Measurements from ENCODE around the gene MYO10.
"Not testable (repeated sequence)": the region's sequence is repeated elsewhere in the genome, so short reads cannot be mapped to it uniquely, and the experiment has no call there.

MYO10 gene

GRCh38 chr5:16858151-16858550, 77.9 kb downstream of the MYO10 start:
- DNase-seq (no peak), ATAC-seq (no peak)
- H3K4me3 Mint-ChIP-seq, result no peak overlapping the region
- H3K36me3 Mint-ChIP-seq (ENCODE audit: low read depth), result no peaks in the 10 kb centered on the region
- no peaks in the 10 kb centered on the region for H3K4me1 Mint-ChIP-seq
- H3K27ac Mint-ChIP-seq, result no peak overlapping the region
- peaks cover 4% of the 10 kb centered on the region for H3K9me3 Mint-ChIP-seq
- no peaks in the 10 kb centered on the region for H3K27me3 Mint-ChIP-seq

GRCh38 chr5:16857635-16858034, 78.5 kb downstream of the MYO10 start:
- no peak for ATAC-seq
- Mint-ChIP-seq H3K36me3 (ENCODE audit: low read depth) (no peaks in the 10 kb centered on the region), H3K4me1 (no peaks in the 10 kb centered on the region), H3K27me3 (no peaks in the 10 kb centered on the region), H3K27ac (no peak overlapping the region), H3K9me3 (peaks cover 4% of the 10 kb centered on the region), H3K4me3 (no peak overlapping the region)
- DNase-seq, result no peak

GRCh38 chr5:16856531-16856930, 79.6 kb downstream of the MYO10 start:
- ATAC-seq (no peak), DNase-seq (no peak)
- H3K27ac Mint-ChIP-seq, result no peak overlapping the region
- no peak overlapping the region for H3K4me3 Mint-ChIP-seq
- no peaks in the 10 kb centered on the region for H3K36me3 Mint-ChIP-seq (ENCODE audit: low read depth)
- H3K27me3 Mint-ChIP-seq, result no peaks in the 10 kb centered on the region
- no peaks in the 10 kb centered on the region for H3K4me1 Mint-ChIP-seq
- peaks cover 4% of the 10 kb centered on the region for H3K9me3 Mint-ChIP-seq

- ATAC-seq (no peak), DNase-seq (no peak)
- Mint-ChIP-seq H3K27ac (no peak overlapping the region), H3K9me3 (peaks cover 4% of the 10 kb centered on the region), H3K27me3 (no peaks in the 10 kb centered on the region), H3K4me3 (no peak overlapping the region), H3K36me3 (ENCODE audit: low read depth) (no peaks in the 10 kb centered on the region), H3K4me1 (no peaks in the 10 kb centered on the region)
Observed at GRCh38 chr5:16855898-16856297, 80.2 kb downstream of the MYO10 start.

- DNase-seq (no peak), ATAC-seq (no peak)
- Mint-ChIP-seq H3K27ac (no peak overlapping the region), H3K4me1 (no peaks in the 10 kb centered on the region), H3K36me3 (ENCODE audit: low read depth) (no peaks in the 10 kb centered on the region), H3K9me3 (peaks cover 4% of the 10 kb centered on the region), H3K27me3 (no peaks in the 10 kb centered on the region), H3K4me3 (no peak overlapping the region)
Observed at GRCh38 chr5:16855485-16855884, 80.6 kb downstream of the MYO10 start.

GRCh38 chr5:16854351-16854750, 81.7 kb downstream of the MYO10 start:
- Mint-ChIP-seq H3K9me3 (no peaks in the 10 kb centered on the region), H3K27ac (no peak overlapping the region), H3K36me3 (ENCODE audit: low read depth) (no peaks in the 10 kb centered on the region), H3K27me3 (no peaks in the 10 kb centered on the region), H3K4me1 (no peaks in the 10 kb centered on the region), H3K4me3 (no peak overlapping the region)
- DNase-seq (no peak), ATAC-seq (no peak)

- no peak for ATAC-seq
- Mint-ChIP-seq H3K4me3 (no peak overlapping the region), H3K36me3 (ENCODE audit: low read depth) (no peaks in the 10 kb centered on the region), H3K4me1 (no peaks in the 10 kb centered on the region), H3K9me3 (no peaks in the 10 kb centered on the region), H3K27ac (no peak overlapping the region), H3K27me3 (no peaks in the 10 kb centered on the region)
- DNase-seq, result no peak
Observed at GRCh38 chr5:16853518-16853917, 82.6 kb downstream of the MYO10 start.

- no peaks in the 10 kb centered on the region for H3K36me3 Mint-ChIP-seq (ENCODE audit: low read depth)
- no peak for DNase-seq
- H3K4me1 Mint-ChIP-seq, result no peaks in the 10 kb centered on the region
- no peaks in the 10 kb centered on the region for H3K27me3 Mint-ChIP-seq
- no peaks in the 10 kb centered on the region for H3K9me3 Mint-ChIP-seq
- ATAC-seq, result no peak
- H3K4me3 Mint-ChIP-seq, result no peak overlapping the region
- no peak overlapping the region for H3K27ac Mint-ChIP-seq
Observed at GRCh38 chr5:16852251-16853005, 83.7 kb downstream of the MYO10 start.

GRCh38 chr5:16849775-16850174, 86.3 kb downstream of the MYO10 start:
- DNase-seq (no peak), ATAC-seq (no peak)
- H3K27ac Mint-ChIP-seq, result no peak overlapping the region
- H3K36me3 Mint-ChIP-seq (ENCODE audit: low read depth), result no peaks in the 10 kb centered on the region
- H3K4me3 Mint-ChIP-seq, result no peak overlapping the region
- H3K4me1 Mint-ChIP-seq, result no peaks in the 10 kb centered on the region
- H3K27me3 Mint-ChIP-seq, result no peaks in the 10 kb centered on the region
- no peaks in the 10 kb centered on the region for H3K9me3 Mint-ChIP-seq

GRCh38 chr5:16849181-16849580, 86.9 kb downstream of the MYO10 start:
- H3K4me3 Mint-ChIP-seq, result no peak overlapping the region
- no peak for ATAC-seq
- H3K4me1 Mint-ChIP-seq, result no peaks in the 10 kb centered on the region
- DNase-seq, result no peak
- H3K36me3 Mint-ChIP-seq (ENCODE audit: low read depth), result no peaks in the 10 kb centered on the region
- no peaks in the 10 kb centered on the region for H3K9me3 Mint-ChIP-seq
- no peaks in the 10 kb centered on the region for H3K27me3 Mint-ChIP-seq
- H3K27ac Mint-ChIP-seq, result no peak overlapping the region

GRCh38 chr5:16844952-16845351, 91.1 kb downstream of the MYO10 start:
- Mint-ChIP-seq H3K9me3 (no peaks in the 10 kb centered on the region), H3K36me3 (ENCODE audit: low read depth) (no peaks in the 10 kb centered on the region), H3K27ac (no peak overlapping the region), H3K4me1 (no peaks in the 10 kb centered on the region), H3K27me3 (peaks cover 8% of the 10 kb centered on the region), H3K4me3 (no peak overlapping the region)
- ATAC-seq (no peak), DNase-seq (no peak)

- DNase-seq, result no peak
- no peak for ATAC-seq
- peaks cover 8% of the 10 kb centered on the region for H3K27me3 Mint-ChIP-seq
- H3K4me1 Mint-ChIP-seq, result no peaks in the 10 kb centered on the region
- H3K9me3 Mint-ChIP-seq, result no peaks in the 10 kb centered on the region
- no peak overlapping the region for H3K27ac Mint-ChIP-seq
- no peaks in the 10 kb centered on the region for H3K36me3 Mint-ChIP-seq (ENCODE audit: low read depth)
- no peak overlapping the region for H3K4me3 Mint-ChIP-seq
Observed at GRCh38 chr5:16842896-16843295, 93.2 kb downstream of the MYO10 start.

GRCh38 chr5:16841416-16841815, 94.7 kb downstream of the MYO10 start:
- Mint-ChIP-seq H3K27ac (no peak overlapping the region), H3K4me1 (no peaks in the 10 kb centered on the region), H3K4me3 (no peak overlapping the region), H3K27me3 (peaks cover 10% of the 10 kb centered on the region), H3K9me3 (no peaks in the 10 kb centered on the region), H3K36me3 (ENCODE audit: low read depth) (no peaks in the 10 kb centered on the region)
- DNase-seq (no peak), ATAC-seq (no peak)

- ATAC-seq (no peak), DNase-seq (no peak)
- H3K9me3 Mint-ChIP-seq, result no peaks in the 10 kb centered on the region
- peaks cover 4% of the 10 kb centered on the region for H3K27me3 Mint-ChIP-seq
- no peak overlapping the region for H3K27ac Mint-ChIP-seq
- no peak overlapping the region for H3K4me3 Mint-ChIP-seq
- H3K36me3 Mint-ChIP-seq (ENCODE audit: low read depth), result no peaks in the 10 kb centered on the region
- no peaks in the 10 kb centered on the region for H3K4me1 Mint-ChIP-seq
Observed at GRCh38 chr5:16837305-16837704, 98.8 kb downstream of the MYO10 start.

GRCh38 chr5:16834029-16834428, 102.1 kb downstream of the MYO10 start:
- Mint-ChIP-seq H3K4me3 (no peak overlapping the region), H3K36me3 (ENCODE audit: low read depth) (no peaks in the 10 kb centered on the region), H3K4me1 (no peaks in the 10 kb centered on the region), H3K9me3 (no peaks in the 10 kb centered on the region), H3K27ac (no peak overlapping the region), H3K27me3 (peaks cover 2% of the 10 kb centered on the region)
- no peak for ATAC-seq
- no peak for DNase-seq

GRCh38 chr5:16831326-16831725, 104.8 kb downstream of the MYO10 start:
- H3K36me3 Mint-ChIP-seq (ENCODE audit: low read depth); DNase-seq; H3K4me3 Mint-ChIP-seq; H3K27ac Mint-ChIP-seq; H3K4me1 Mint-ChIP-seq; H3K27me3 Mint-ChIP-seq; H3K9me3 Mint-ChIP-seq; ATAC-seq: not testable (repeated sequence)

Data from activated naive CD8-positive, alpha-beta T cell treated with anti-CD3 and anti-CD28 coated beads, Interleukin-2, amount 50 U/mL, for 24 hours (primary cell).